Gastroesophageal sphincter (tissue), 4 donors: ENCODE measurements around the gene TUBGCP5. TPM values are rescaled to one million over a fixed set of nuclear protein-coding genes. Genes with fewer than 3 reads are reported as not detected.

Experiments
- ATAC-seq: fragments of 150-250 bp; one replicate; pipeline ENCODE4 v1.9.1; 2016; ENCODE audit warnings: mild to moderate bottlenecking, moderate library complexity
- H3K27ac ChIP-seq, 4 donors: fragments of 200-600 bp; sonication (generic) in 3 of 4; 1 replicate in 3 of 4; 2 replicates in 1 of 4; pipeline ENCODE4 v1.5.1; 2016 to 2019
- H3K27me3 ChIP-seq: fragments of 200-600 bp; sonication (generic); one replicate; pipeline ENCODE4 v1.5.1; 2019
- H3K36me3 ChIP-seq, 2 donors: fragments of 200-600 bp; sonication (generic); one replicate each; pipeline ENCODE4 v1.5.1; 2019; ENCODE audit warnings: control low read depth in 1 of 2
- H3K4me1 ChIP-seq, 3 donors: fragments of 200-600 bp; sonication (generic); 1 replicate in 2 of 3; 2 replicates in 1 of 3; pipeline ENCODE4 v1.5.1; 2016 to 2019; ENCODE audit warnings: control low read depth in 2 of 3
- H3K4me3 ChIP-seq, 2 donors: fragments of 200-600 bp; sonication (generic); one replicate each; pipeline ENCODE4 v1.5.1; 2019; ENCODE audit warnings: mild to moderate bottlenecking in 1 of 2, moderate library complexity in 1 of 2
- H3K9me3 ChIP-seq, 3 donors: fragments of 200-600 bp; sonication (generic); one replicate each; pipeline ENCODE4 v1.5.1; 2017 to 2019; ENCODE audit warnings: control low read depth in 2 of 3
- EP300 ChIP-seq: sonication (generic); formaldehyde crosslinking; IDR thresholded peaks from one replicate; pipeline ENCODE4 v1.6.1; 2017; ENCODE audit warnings: antibody characterized with exemption, mild to moderate bottlenecking
- POLR2A ChIP-seq, 2 donors: fragments of 450-650 bp; IDR thresholded peaks; one replicate each; pipeline ENCODE4 v1.6.1; 2017; ENCODE audit warnings: antibody characterized with exemption in 2 of 2, mild to moderate bottlenecking in 2 of 2, moderate library complexity in 1 of 2
- POLR2AphosphoS5 ChIP-seq: sonication (generic); formaldehyde crosslinking; IDR thresholded peaks from one replicate; pipeline ENCODE4 v1.6.1; 2017; ENCODE audit warnings: antibody characterized with exemption
- WGBS, 2 donors: methylation state at CpG; one replicate each; pipeline ENCODE4 v1.1.5; 2018; ENCODE audit warnings: low coverage in 1 of 2; 5-methylcytosine and 5-hydroxymethylcytosine counted together
- total RNA-seq, 4 donors: library from RNA; depleted of rRNA; stranded (reverse); fragments of >200 nt; gene quantifications; one replicate each; pipeline ENCODE4 v1.1.0, GENCODE V29; 2016
- TF ChIP-seq, protein P1 (sequence below), 4 experiments: fragments of 200-600 bp in 2 of 4; fragments of 450-650 bp in 2 of 4; sonication (generic) in 1 of 4; IDR thresholded peaks; one replicate each; pipeline ENCODE4 v1.5.1; 2017 to 2019; ENCODE audit warnings: antibody characterized with exemption in 4 of 4, mild to moderate bottlenecking in 2 of 4, moderate library complexity in 2 of 4

Gene TUBGCP5
- total RNA-seq, 4 donors from 2014 or later: 12.7 to 25.3 (median 21.7) TPM

DNA sequence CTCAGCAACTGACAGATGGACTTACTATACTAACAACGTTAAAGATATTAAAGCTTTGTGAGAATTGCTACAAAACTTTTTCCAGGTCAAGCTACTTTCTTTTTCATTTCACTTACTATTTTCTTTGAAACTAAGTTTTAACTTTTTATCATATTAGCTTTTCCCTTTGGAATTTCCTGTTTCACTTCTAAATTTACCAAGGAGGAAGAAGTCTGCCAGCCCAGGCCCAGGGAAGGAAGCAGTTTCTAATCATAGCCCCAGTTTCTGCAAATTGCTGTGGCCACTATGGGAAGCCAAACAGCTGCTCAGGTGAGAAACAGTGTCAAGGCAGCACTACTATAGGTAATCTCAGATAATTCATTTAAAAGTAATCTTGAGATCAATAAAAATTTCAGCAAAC is 77.6 kb downstream of the TUBGCP5 start:
- no peak overlapping the region for H3K4me3 ChIP-seq
- H3K4me1 ChIP-seq: peaks cover 0 to 84% (median 34%) of the 10 kb centered on the region in 3 donors
- TF ChIP-seq POLR2A (IDR thresholded peaks at IDR 0.05) (no peak), EP300 (no peak), POLR2AphosphoS5 (no peak)
- TF ChIP-seq, protein P1, sequence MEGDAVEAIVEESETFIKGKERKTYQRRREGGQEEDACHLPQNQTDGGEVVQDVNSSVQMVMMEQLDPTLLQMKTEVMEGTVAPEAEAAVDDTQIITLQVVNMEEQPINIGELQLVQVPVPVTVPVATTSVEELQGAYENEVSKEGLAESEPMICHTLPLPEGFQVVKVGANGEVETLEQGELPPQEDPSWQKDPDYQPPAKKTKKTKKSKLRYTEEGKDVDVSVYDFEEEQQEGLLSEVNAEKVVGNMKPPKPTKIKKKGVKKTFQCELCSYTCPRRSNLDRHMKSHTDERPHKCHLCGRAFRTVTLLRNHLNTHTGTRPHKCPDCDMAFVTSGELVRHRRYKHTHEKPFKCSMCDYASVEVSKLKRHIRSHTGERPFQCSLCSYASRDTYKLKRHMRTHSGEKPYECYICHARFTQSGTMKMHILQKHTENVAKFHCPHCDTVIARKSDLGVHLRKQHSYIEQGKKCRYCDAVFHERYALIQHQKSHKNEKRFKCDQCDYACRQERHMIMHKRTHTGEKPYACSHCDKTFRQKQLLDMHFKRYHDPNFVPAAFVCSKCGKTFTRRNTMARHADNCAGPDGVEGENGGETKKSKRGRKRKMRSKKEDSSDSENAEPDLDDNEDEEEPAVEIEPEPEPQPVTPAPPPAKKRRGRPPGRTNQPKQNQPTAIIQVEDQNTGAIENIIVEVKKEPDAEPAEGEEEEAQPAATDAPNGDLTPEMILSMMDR (IDR thresholded peaks at IDR 0.05): no peak
- H3K9me3 ChIP-seq: no peaks in the 10 kb centered on the region
- H3K36me3 ChIP-seq: no peaks in the 10 kb centered on the region
- no peaks in the 10 kb centered on the region for H3K27me3 ChIP-seq
- 0% methylated on average over 1 of the region's 1 CpG for WGBS, 2 donors
- ATAC-seq: no peak
- H3K27ac ChIP-seq: peak overlapping the region in 3 of 4 donors; percentile 22 to 65 (median 62)

DNA sequence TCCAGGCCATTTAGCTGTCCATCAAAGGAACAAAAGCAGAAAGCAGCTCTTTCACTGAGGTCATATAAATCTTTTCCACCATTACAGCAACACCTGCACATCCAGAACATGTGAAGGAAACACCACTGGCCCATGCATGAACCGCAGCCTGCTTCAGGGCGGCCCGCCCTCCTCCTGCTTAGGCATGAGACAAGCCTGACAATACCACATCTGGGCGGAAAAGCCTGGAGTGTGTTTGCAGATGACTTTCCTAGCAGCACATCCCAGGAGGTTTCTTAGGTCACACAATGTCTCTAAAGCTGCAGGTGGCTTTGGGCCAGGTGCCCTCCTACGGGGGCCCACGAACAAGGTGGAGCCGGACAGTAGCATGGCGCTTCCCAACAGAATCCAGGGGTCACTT is 78.8 kb downstream of the TUBGCP5 start:
- Histone ChIP-seq H3K4me1 (peaks cover 0 to 93% (median 44%) of the 10 kb centered on the region in 3 donors), H3K4me3 (no peak overlapping the region), H3K27me3 (no peaks in the 10 kb centered on the region), H3K36me3 (no peaks in the 10 kb centered on the region), H3K9me3 (no peaks in the 10 kb centered on the region), H3K27ac (peak overlapping the region in 1 of 4 donors; percentile 43)
- no peak for TF ChIP-seq POLR2AphosphoS5
- 78 to 90% methylated on average over 2 to 4 of the region's 8 CpGs for WGBS, 2 donors
- ATAC-seq: no peak

DNA sequence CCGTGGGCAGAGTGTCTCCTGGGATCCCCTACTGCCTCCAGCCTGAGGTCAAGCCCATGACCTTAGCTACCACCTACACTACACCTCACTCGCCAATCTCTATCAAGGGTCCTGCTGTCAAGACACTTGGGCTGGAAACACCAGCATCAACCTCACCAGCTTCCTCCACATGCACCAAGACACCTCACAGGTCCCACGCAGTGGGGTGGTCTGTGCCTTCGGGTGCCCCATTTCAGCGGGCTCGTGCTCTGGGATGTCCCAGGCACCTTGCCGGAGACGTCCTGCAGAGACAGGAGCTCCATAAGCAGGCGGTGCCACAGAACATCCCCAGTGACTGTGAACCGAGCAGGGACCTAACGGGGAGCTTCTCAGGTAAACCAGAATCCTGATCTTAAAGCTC is 79.2 kb downstream of the TUBGCP5 start:
- Histone ChIP-seq H3K9me3 (no peaks in the 10 kb centered on the region), H3K27ac (peak overlapping the region in 3 of 4 donors; percentile 5 to 43 (median 19)), H3K4me3 (no peak overlapping the region), H3K4me1 (peaks cover 0 to 94% (median 49%) of the 10 kb centered on the region in 3 donors), H3K27me3 (no peaks in the 10 kb centered on the region), H3K36me3 (no peaks in the 10 kb centered on the region)
- 100% methylated on average over 1 of the region's 11 CpGs; no CpG with 5 or more reads in 1 of the 2 donors for WGBS, 2 donors
- ATAC-seq: no peak
- TF ChIP-seq EP300 (no peak), POLR2A (IDR thresholded peaks at IDR 0.05) (no peak), POLR2AphosphoS5 (no peak)
- TF ChIP-seq, protein P1 (IDR thresholded peaks at IDR 0.05): no peak

DNA sequence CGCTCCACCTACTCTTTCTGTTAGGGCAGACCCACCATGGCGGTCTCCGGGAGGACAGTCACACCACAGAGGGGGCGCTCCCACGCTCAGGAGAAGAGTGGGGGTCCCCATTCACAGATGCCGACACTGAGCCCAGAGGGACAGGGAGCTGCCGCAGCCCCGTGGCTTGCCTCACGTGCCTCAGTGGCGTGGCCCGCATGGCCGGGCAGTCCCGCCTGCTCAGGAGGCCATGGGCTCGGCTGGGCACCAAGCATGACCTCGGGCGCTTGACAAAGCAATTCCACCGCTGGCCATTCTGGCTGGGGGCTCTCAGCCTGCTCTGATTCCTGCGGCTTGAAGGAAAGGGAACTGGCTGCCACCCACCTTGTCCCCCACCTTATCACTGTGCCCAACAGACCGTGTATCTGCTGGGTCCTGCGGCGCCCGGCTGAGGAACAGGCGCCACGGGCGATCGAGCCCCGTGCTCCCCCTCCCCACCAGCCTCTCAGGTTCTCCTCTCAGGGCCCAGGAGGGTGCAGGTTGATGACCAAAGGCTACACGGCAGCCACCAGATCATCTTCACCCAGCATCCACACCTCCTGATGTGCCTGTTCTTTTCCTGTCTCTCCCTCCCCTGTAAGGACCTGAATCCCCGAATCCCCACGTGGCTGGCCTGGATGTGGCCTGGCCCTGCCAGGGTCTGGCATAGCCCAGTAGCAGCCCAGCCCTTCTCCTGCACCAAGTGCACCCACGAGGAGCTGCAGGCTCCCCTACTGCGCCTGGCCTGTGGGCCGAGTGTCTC is 79.9 kb downstream of the TUBGCP5 start:
- peaks cover 0 to 97% (median 55%) of the 10 kb centered on the region in 3 donors for H3K4me1 ChIP-seq
- no peak for ATAC-seq
- 90 to 100% methylated on average over 2 of the region's 33 CpGs for WGBS, 2 donors
- no peaks in the 10 kb centered on the region for H3K36me3 ChIP-seq
- TF ChIP-seq POLR2AphosphoS5 (no peak), EP300 (no peak), POLR2A (IDR thresholded peaks at IDR 0.05) (no peak)
- TF ChIP-seq, protein P1 (IDR thresholded peaks at IDR 0.05): no peak
- H3K9me3 ChIP-seq: no peaks in the 10 kb centered on the region
- H3K27ac ChIP-seq: peak overlapping the region in 3 of 4 donors; percentile 5 to 43 (median 19)
- H3K4me3 ChIP-seq: no peak overlapping the region
- no peaks in the 10 kb centered on the region for H3K27me3 ChIP-seq

DNA sequence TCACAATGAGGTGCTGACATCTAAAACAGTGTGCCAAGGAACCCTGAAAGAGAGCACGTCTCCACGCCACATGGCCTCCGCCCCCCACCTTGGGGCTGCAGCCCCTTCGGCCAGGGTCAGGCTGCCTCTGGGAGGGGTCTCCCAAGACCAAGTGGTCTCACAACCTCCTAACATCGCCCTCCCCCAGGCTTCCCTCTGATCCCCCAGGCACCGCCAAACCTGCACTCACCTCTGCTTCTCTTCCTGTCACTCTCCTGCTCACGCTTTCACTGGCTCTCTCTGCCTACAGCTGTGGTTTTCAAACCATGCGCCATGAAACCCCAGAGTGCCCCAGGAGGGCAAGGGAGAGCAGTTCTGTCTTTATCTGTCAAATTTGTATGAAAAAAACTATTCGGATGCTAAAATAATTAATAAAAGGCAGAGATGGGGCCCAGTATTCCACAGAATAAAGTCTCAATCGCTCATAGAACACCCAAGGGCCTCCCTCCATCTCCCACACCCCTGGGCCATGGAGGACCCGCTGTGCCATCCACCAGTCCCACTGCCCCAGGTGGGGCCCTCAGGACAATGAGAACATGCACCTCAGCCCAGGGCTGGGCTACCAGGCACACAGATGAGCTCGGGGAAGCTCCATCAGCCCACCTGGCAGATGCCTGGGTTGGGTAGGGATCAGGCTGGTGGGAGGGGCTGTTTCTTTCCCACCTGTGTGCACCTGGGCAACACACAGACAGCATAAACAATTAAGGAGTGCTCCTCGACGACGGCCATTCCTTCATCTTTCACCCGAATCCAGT is 80.7 kb downstream of the TUBGCP5 start:
- no peak for TF ChIP-seq POLR2AphosphoS5
- TF ChIP-seq, protein P1 (IDR thresholded peaks at IDR 0.05): no peak
- TF ChIP-seq EP300: no peak
- no peak for TF ChIP-seq POLR2A (IDR thresholded peaks at IDR 0.05)
- WGBS, 2 donors: 95 to 98% methylated on average over 5 to 10 of the region's 16 CpGs
- H3K27me3 ChIP-seq: no peaks in the 10 kb centered on the region
- H3K4me3 ChIP-seq: no peak overlapping the region
- H3K27ac ChIP-seq: no peak overlapping the region
- no peaks in the 10 kb centered on the region for H3K36me3 ChIP-seq
- no peaks in the 10 kb centered on the region for H3K9me3 ChIP-seq
- peaks cover 0 to 97% (median 56%) of the 10 kb centered on the region in 3 donors for H3K4me1 ChIP-seq
- no peak for ATAC-seq
